K562 (cell line): ENCODE measurements around the gene F12. TPM values are rescaled to one million over a fixed set of nuclear protein-coding genes. Genes with fewer than 3 reads are reported as not detected.
A peak's percentile ranks its signal among the peaks of the same experiment; 100 is the strongest.

Experiments
- ATF2 ChIP-seq: sonication (generic); formaldehyde crosslinking; IDR thresholded peaks from 2 replicates; pipeline ENCODE4 v1.8.1; 2022; ENCODE audit warnings: missing genetic modification reagents
- CCNT2 ChIP-seq: IDR thresholded peaks from 2 replicates; pipeline ENCODE4 v1.6.1; 2011; ENCODE audit warnings: borderline replicate concordance, low read depth, mild to moderate bottlenecking, moderate library complexity, mixed read lengths, low read length; ENCODE audit not compliant: insufficient read length; ENCODE audit errors: extremely low read depth
- CTCFL ChIP-seq: IDR thresholded peaks from 2 replicates; pipeline ENCODE4 v1.6.1; 2011; ENCODE audit warnings: borderline replicate concordance, low read depth, mild to moderate bottlenecking, moderate library complexity, low read length; ENCODE audit not compliant: insufficient read depth, poor library complexity, severe bottlenecking
- EP400 ChIP-seq: fragments of 450-650 bp; IDR thresholded peaks from 2 replicates; pipeline ENCODE4 v1.6.1; 2017; ENCODE audit warnings: antibody characterized with exemption, mild to moderate bottlenecking, moderate library complexity
- FOXJ3 ChIP-seq: sonication (generic); formaldehyde crosslinking; IDR thresholded peaks from 2 replicates; pipeline ENCODE4 v1.4.0; 2020; ENCODE audit warnings: mild to moderate bottlenecking, missing genetic modification reagents
- GATAD2A ChIP-seq: fragments of 450-650 bp; IDR thresholded peaks from 2 replicates; pipeline ENCODE4 v1.6.1; 2017
- GATAD2B ChIP-seq: fragments of 450-650 bp; IDR thresholded peaks from 2 replicates; pipeline ENCODE4 v1.6.1; 2017; ENCODE audit warnings: mild to moderate bottlenecking, borderline replicate concordance
- HDAC3 ChIP-seq: fragments of 450-650 bp; IDR thresholded peaks from 2 replicates; pipeline ENCODE4 v1.6.1; 2018; ENCODE audit warnings: borderline replicate concordance, mild to moderate bottlenecking, moderate library complexity; ENCODE audit not compliant: partially characterized antibody
- MTA3 ChIP-seq: fragments of 450-650 bp; formaldehyde crosslinking; IDR thresholded peaks from 2 replicates; pipeline ENCODE4 v1.6.1; 2017; ENCODE audit warnings: mild to moderate bottlenecking, borderline replicate concordance
- NCOA6 ChIP-seq: fragments of 450-650 bp; IDR thresholded peaks from 2 replicates; pipeline ENCODE4 v1.6.1; 2017; ENCODE audit warnings: mild to moderate bottlenecking
- NFIC ChIP-seq: fragments of 450-650 bp; IDR thresholded peaks from 2 replicates; pipeline ENCODE4 v1.6.1; 2017; ENCODE audit warnings: mild to moderate bottlenecking, inconsistent platforms
- POLR2AphosphoS5 ChIP-seq: IDR thresholded peaks from 2 replicates; pipeline ENCODE4 v1.6.1; 2011; ENCODE audit warnings: mild to moderate bottlenecking, low read depth, low read length, moderate library complexity; ENCODE audit not compliant: control insufficient read depth, insufficient read depth
- RB1 ChIP-seq: fragments of 450-650 bp; IDR thresholded peaks from 2 replicates; pipeline ENCODE4 v1.6.1; 2017; ENCODE audit warnings: low read depth, mild to moderate bottlenecking
- RNF2 ChIP-seq: sonication (generic); IDR thresholded peaks from 2 replicates; pipeline ENCODE4 v1.6.1; 2016
- TEAD4 ChIP-seq, 2 experiments: sonication (generic) in 1 of 2; formaldehyde crosslinking in 1 of 2; IDR thresholded peaks; 2 replicates each; pipeline versions ENCODE4 v1.6.1 to v1.8.0; 2012 to 2022; ENCODE audit warnings: borderline replicate concordance in 1 of 2, inconsistent platforms in 1 of 2, low read length in 1 of 2, mild to moderate bottlenecking in 1 of 2, missing genetic modification reagents in 1 of 2
- ZBTB7A ChIP-seq: IDR thresholded peaks from 2 replicates; pipeline ENCODE4 v1.6.1; 2011; ENCODE audit warnings: low read depth, mild to moderate bottlenecking, low read length, moderate library complexity, borderline replicate concordance; ENCODE audit not compliant: control insufficient read depth
- ZC3H4 ChIP-seq: sonication (generic); formaldehyde crosslinking; IDR thresholded peaks from 2 replicates; pipeline ENCODE4 v1.9.0; 2021; ENCODE audit warnings: missing genetic modification reagents, borderline replicate concordance
- ZNF592 ChIP-seq: fragments of 450-650 bp; IDR thresholded peaks from 2 replicates; pipeline ENCODE4 v1.6.1; 2017; ENCODE audit warnings: antibody characterized with exemption, mild to moderate bottlenecking
- ZNF76 ChIP-seq: fragments of 250-450 bp; sonication (Bioruptor Pico); IDR thresholded peaks from 2 replicates; pipeline ENCODE4 v1.4.0; 2020; ENCODE audit warnings: mild to moderate bottlenecking, moderate library complexity, borderline replicate concordance
- ZNF830 ChIP-seq: fragments of 250-450 bp; sonication (Bioruptor Pico); IDR thresholded peaks from 2 replicates; pipeline ENCODE4 v1.5.0; 2021; ENCODE audit warnings: mild to moderate bottlenecking
- polyA plus RNA-seq, 8 experiments: library from polyadenylated mRNA; depleted of rRNA in 4 of 8; stranded (reverse) in 5 of 8; unstranded in 3 of 8; fragments of >200 nt; fragmentation: Nextera tagmentation in 2 of 8; fragmentation: Illumina TruSeq in 1 of 8; extraction: Ambion mirVana in 2 of 8; extraction: Trizol in 1 of 8; gene quantifications; 2 replicates each; pipeline versions ENCODE4 v1.2.1 to v1.2.3, GENCODE V29; 2011 to 2014; ENCODE audit warnings: inconsistent platforms in 1 of 8, missing spikeins in 1 of 8
- total RNA-seq, 7 experiments: library from RNA; depleted of rRNA in 6 of 7; stranded (reverse); fragments of >200 nt in 6 of 7; fragmentation: Illumina TruSeq in 2 of 7; extraction: Trizol in 2 of 7; gene quantifications; 2 replicates each; pipeline versions ENCODE4 v1.2.1 to v1.2.3, GENCODE V29; 2011 to 2021; ENCODE audit warnings: low replicate concordance in 1 of 7

Gene F12
- total and polyA plus RNA-seq, 9 of the 15 experiments (the other 6 are each of a cell fraction or from before 2014, with no cell fraction given): 0.59 to 18.3 (median 3.6) TPM

- no peak for TF ChIP-seq ZNF76 (CRISPR knock-in tag)
- TF ChIP-seq POLR2AphosphoS5: peak; percentile 68
- no peak; the same call in 1 of the 2 replicates for TF ChIP-seq NFIC
- TF ChIP-seq MTA3: peak; percentile 29; the same call in 1 of the 2 replicates
- no peak for TF ChIP-seq CCNT2
- TF ChIP-seq ZNF592: peak; percentile 92; the same call in 1 of the 2 replicates
- no peak for TF ChIP-seq FOXJ3 (CRISPR knock-in tag)
- peak; percentile 4; the same call in 1 of the 2 replicates for TF ChIP-seq TEAD4 (IDR thresholded peaks at IDR 0.05; ENCODE audit: low read length)
- TF ChIP-seq TEAD4 (CRISPR knock-in tag; IDR thresholded peaks at IDR 0.05; ENCODE audit: borderline replicate concordance): no peak
- peak; percentile 59; the same call in 1 of the 2 replicates for TF ChIP-seq EP400
- no peak for TF ChIP-seq ZNF830 (CRISPR knock-in tag)
- peak; percentile 50 for TF ChIP-seq CTCFL
- TF ChIP-seq GATAD2B: peak; percentile 54; the same call in 1 of the 2 replicates
- TF ChIP-seq RB1: peak; percentile 19; the same call in 1 of the 2 replicates
- 0 out of 2 replicates have a peak, but pooled peaks have one; percentile 38 for TF ChIP-seq GATAD2A
- TF ChIP-seq HDAC3: no peak
- no peak for TF ChIP-seq NCOA6
- TF ChIP-seq ATF2: no peak
- peak; percentile 79; the same call in 1 of the 2 replicates for TF ChIP-seq ZC3H4
- peak; percentile 56; the same call in 1 of the 2 replicates for TF ChIP-seq ZBTB7A
- peak; percentile 31; the same call in 1 of the 2 replicates for TF ChIP-seq RNF2
These were observed 18.7 kb upstream of the F12 start (continued) for GRCh38 chr5:177427919-177428573.
